ENCODE data around the gene TMEM263. TPM values are rescaled to one million over a fixed set of nuclear protein-coding genes. Genes with fewer than 3 reads are reported as not detected.
"Not testable (repeated sequence)": the region's sequence is repeated elsewhere in the genome, so short reads cannot be mapped to it uniquely, and the experiment has no call there.

The TMEM263 gene
- total RNA-seq, 4 donors from 2014 or later, result 4.6 to 11.9 (median 10.0) TPM

DNA sequence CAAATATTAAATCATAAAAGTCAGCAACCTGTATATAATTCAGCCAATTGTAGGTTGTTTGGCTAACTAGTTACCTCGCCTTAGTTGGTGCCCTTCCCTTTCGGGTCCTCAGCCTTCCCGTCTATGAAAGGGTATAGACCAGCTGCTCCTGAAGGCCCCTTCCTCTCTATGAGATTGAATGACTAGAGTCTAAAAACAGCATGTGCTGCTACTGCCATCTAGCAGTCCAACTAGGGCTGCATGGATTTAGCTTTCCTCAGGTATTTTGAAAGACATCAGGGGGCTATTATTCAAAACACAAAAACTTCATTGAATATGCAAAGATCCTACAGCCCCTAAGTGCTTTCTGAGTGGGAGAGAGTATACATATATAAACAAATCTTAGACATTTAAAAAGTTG, 37.0 kb upstream of the TMEM263 start:
- intact Hi-C loops (cut with DNase I; ENCODE audit: low total_unique reads), result loop anchor here (10.0 kb wide), 1 partner anchor 534 kb away; no protein-coding TSS in a partner anchor
- no peak overlapping the region for H3K4me3 ChIP-seq (ENCODE audit: low read depth, poor library complexity, severe bottlenecking)
- TF ChIP-seq, protein P1, sequence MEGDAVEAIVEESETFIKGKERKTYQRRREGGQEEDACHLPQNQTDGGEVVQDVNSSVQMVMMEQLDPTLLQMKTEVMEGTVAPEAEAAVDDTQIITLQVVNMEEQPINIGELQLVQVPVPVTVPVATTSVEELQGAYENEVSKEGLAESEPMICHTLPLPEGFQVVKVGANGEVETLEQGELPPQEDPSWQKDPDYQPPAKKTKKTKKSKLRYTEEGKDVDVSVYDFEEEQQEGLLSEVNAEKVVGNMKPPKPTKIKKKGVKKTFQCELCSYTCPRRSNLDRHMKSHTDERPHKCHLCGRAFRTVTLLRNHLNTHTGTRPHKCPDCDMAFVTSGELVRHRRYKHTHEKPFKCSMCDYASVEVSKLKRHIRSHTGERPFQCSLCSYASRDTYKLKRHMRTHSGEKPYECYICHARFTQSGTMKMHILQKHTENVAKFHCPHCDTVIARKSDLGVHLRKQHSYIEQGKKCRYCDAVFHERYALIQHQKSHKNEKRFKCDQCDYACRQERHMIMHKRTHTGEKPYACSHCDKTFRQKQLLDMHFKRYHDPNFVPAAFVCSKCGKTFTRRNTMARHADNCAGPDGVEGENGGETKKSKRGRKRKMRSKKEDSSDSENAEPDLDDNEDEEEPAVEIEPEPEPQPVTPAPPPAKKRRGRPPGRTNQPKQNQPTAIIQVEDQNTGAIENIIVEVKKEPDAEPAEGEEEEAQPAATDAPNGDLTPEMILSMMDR (IDR thresholded peaks at IDR 0.05), result no peak
- no peak for TF ChIP-seq POLR2A (IDR thresholded peaks at IDR 0.05)
- no peak for DNase-seq (ENCODE audit: low spot score in 2 of 2)
- 17 to 31% methylated on average over 3 of the region's 3 CpGs for WGBS, 2 donors

DNA sequence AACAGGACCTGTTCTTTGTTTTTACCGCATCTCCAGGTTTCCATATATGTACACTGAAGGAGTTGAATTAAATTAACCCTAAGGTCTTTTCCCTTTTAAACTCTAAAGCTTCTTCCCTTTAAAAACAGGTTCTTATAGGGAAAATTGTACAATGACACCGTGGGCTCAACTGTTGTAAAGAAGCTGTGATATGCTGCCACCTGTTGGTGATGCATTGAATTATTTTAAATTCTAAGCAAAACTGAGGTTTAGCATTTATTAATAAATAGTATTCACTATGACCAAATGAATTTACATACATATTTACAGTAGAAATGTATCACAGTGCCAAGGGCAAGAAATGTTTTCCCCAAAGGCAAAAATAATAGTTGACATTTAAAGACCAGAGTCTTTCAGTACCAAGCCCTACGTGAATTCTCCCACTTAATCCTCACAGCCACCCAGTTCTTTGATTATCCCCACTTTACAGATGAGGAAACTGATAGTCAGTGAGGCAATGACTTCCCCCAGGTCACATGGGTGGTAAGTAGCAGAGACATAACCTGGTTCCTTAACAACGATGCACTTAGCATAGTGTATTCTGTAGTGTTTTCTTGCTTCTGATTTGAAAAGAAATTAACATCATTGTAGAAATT, 35.7 kb upstream of the TMEM263 start:
- DNase-seq (ENCODE audit: low spot score in 2 of 2), result no peak
- no peak overlapping the region for H3K4me3 ChIP-seq (ENCODE audit: low read depth, poor library complexity, severe bottlenecking)
- 42 to 43% methylated on average over 4 of the region's 4 CpGs for WGBS, 2 donors
- intact Hi-C loops (cut with DNase I; ENCODE audit: low total_unique reads), result loop anchor here (10.0 kb wide), 1 partner anchor 535 kb away; no protein-coding TSS in a partner anchor
- TF ChIP-seq, protein P1 (IDR thresholded peaks at IDR 0.05), result peak in 1 of 3 donors; percentile 51
- no peak for TF ChIP-seq POLR2A (IDR thresholded peaks at IDR 0.05)

DNA sequence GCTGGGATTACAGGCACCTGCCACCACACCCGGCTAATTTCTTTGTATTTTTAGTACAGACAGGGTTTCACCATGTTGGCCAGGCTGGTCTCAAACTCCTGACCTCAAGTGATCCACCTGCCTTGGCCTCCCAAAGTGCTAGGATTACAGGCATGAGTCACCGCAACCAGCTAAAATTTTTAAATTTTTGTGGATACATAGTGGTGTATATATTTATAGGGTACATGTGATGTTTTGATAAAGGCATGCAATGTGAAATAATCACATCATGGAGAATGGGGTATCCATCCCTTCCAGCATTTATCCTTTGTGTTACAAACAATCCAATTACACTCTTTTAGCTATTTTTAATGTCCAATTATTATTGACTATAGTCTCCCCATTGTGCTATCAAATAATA, 33.7 kb upstream of the TMEM263 start:
- intact Hi-C loops (cut with DNase I; ENCODE audit: low total_unique reads); H3K4me3 ChIP-seq (ENCODE audit: low read depth, poor library complexity, severe bottlenecking); DNase-seq (ENCODE audit: low spot score in 2 of 2): not testable (repeated sequence)
- 81 to 86% methylated on average over 2 of the region's 2 CpGs for WGBS, 2 donors

DNA sequence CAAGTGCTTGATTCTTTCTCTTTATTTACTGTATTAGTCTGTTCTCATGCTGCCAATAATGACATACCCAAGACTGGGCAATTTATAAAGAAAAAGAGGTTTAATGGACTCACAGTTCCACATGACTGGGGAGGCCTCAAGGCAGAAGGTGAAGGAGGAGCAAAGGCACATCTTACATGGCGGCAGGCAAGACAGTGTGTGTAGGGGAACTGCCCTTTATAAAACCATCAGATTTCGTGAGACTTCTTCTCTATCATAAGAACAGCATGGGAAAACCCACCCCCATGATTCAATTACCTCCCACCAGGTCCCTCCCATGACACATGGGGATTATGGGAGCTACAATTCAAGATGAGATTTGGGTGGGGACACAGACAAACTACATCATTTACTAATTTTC, 32.1 kb upstream of the TMEM263 start:
- DNase-seq (ENCODE audit: low spot score in 2 of 2); H3K4me3 ChIP-seq (ENCODE audit: low read depth, poor library complexity, severe bottlenecking); intact Hi-C loops (cut with DNase I; ENCODE audit: low total_unique reads): not testable (repeated sequence)
- WGBS, 2 donors, result 87 to 92% methylated on average over 2 of the region's 2 CpGs

DNA sequence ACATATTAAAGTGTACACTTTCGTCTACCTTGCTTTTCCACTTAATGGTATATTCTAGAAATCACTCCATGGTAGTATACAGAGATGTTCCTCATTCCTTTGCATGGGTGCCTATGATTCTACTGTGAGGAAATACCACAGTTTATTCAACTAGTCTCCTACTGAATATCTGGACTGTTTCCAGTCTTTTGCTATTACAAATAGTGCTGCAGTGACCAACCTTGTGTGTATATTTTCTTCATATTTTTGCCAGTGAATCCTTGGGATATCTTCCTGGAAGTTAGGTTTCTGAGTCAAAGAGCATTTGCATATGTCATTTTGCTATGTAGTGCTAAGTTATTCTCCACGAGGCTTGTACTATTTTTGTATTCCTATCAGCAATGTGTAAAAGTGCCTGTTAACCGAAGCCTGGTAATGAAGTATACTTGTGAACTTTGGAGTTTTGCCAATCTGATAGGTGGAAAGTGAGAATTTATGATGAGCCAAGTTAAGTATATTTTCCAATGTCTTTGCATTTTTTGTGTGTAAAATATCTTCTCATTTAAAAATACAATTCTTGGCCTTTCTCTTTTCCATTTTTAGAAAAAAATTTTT, 31.3 kb upstream of the TMEM263 start:
- intact Hi-C loops (cut with DNase I; ENCODE audit: low total_unique reads), result no loop called here

DNA sequence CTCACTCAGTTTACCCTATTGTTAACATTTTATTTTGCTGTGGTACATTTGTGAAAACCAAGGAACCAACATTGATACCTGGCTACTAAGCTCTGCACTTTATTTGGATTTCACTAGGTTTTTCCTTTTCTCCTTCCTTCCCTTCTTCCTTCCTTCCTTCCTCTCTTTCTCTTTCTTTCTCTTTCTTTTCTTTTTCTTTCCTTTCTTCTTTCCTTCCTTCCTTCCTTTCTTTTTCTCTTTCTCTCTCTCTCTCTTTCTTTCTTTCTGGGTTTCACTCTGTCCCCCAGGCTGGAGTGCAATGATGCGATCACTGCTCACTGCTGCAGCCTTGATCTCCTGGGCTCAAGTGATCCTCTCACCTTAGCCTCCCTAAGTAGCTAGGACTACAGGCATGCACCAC, 29.1 kb upstream of the TMEM263 start:
- no peak overlapping the region for H3K4me3 ChIP-seq (ENCODE audit: low read depth, poor library complexity, severe bottlenecking)
- WGBS, 2 donors, result 92 to 94% methylated on average over 1 of the region's 1 CpG
- no peak for DNase-seq (ENCODE audit: low spot score in 2 of 2)
- TF ChIP-seq POLR2A (IDR thresholded peaks at IDR 0.05), result no peak
- TF ChIP-seq, protein P1 (IDR thresholded peaks at IDR 0.05), result no peak
- intact Hi-C loops (cut with DNase I; ENCODE audit: low total_unique reads), result no loop called here

More for the DNA sequence above, 31.3 kb upstream of the TMEM263 start:
- no peak overlapping the region for H3K4me3 ChIP-seq (ENCODE audit: low read depth, poor library complexity, severe bottlenecking)
- WGBS, 2 donors, result 56 to 60% methylated on average over 3 of the region's 3 CpGs
- DNase-seq (ENCODE audit: low spot score in 2 of 2), result no peak
- TF ChIP-seq, protein P1 (IDR thresholded peaks at IDR 0.05), result no peak
- no peak for TF ChIP-seq POLR2A (IDR thresholded peaks at IDR 0.05)

DNA sequence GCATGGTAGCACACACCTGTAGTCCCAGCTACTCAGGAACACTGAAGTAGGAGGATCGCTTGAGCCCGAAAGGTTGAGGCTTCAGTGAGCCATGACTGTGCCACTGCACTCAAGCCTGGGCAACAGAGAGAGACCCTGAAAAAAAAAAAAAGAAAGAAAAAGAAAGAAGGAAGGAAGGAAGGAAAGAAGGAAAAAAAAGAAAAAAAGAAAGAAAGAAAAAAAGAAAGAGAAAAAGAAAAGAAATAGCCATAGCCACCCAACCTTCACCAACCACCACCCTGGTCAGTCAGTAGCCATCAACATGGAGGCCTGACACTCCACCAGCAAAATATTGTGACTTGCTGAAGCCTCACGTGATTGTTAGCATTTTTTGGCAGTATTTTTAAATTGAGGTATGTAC, 21.4 kb upstream of the TMEM263 start:
- DNase-seq (ENCODE audit: low spot score in 2 of 2), result no peak
- H3K4me3 ChIP-seq (ENCODE audit: low read depth, poor library complexity, severe bottlenecking), result no peak overlapping the region
- intact Hi-C loops (cut with DNase I; ENCODE audit: low total_unique reads), result no loop called here
- TF ChIP-seq, protein P1 (IDR thresholded peaks at IDR 0.05), result no peak
- TF ChIP-seq POLR2A (IDR thresholded peaks at IDR 0.05), result no peak
- 76 to 82% methylated on average over 3 of the region's 3 CpGs for WGBS, 2 donors
